HUES6 (cell line): ENCODE data around the gene MACROD2.
A peak's percentile ranks its signal among the peaks of the same experiment; 100 is the strongest.

ENCODE experiments used
- H3K27ac ChIP-seq: 2 replicates; pipeline ENCODE4 v1.7.0; 2013; ENCODE audit warnings: low read depth, mild to moderate bottlenecking, low read length, inconsistent platforms
- H3K27me3 ChIP-seq: 2 replicates; pipeline ENCODE4 v1.6.1; 2013; ENCODE audit warnings: low read length; ENCODE audit not compliant: control insufficient read depth, insufficient read depth
- H3K36me3 ChIP-seq: 2 replicates; pipeline ENCODE4 v1.6.1; 2013; ENCODE audit warnings: low read length; ENCODE audit not compliant: control insufficient read depth, insufficient read depth
- H3K4me1 ChIP-seq: 2 replicates; pipeline ENCODE4 v1.6.1; 2013; ENCODE audit warnings: low read length; ENCODE audit not compliant: control insufficient read depth, insufficient read depth
- H3K4me3 ChIP-seq: 2 replicates; pipeline ENCODE4 v1.5.1; 2013; ENCODE audit warnings: low read depth, low read length
- H3K9ac ChIP-seq: one replicate; pipeline ENCODE4 v1.6.1; 2013; ENCODE audit warnings: mild to moderate bottlenecking, low read length
- H3K9me3 ChIP-seq: 2 replicates; pipeline ENCODE4 v1.6.1; 2013; ENCODE audit warnings: low read depth, low read length; ENCODE audit not compliant: control insufficient read depth, insufficient read depth

The MACROD2 gene

GRCh38 chr20:14055127-14055742 lies 59.9 kb downstream of the MACROD2 start:
- no peak overlapping the region for H3K4me3 ChIP-seq
- no peak overlapping the region for H3K9ac ChIP-seq
- H3K27me3 ChIP-seq = no peaks in the 10 kb centered on the region
- H3K4me1 ChIP-seq = no peaks in the 10 kb centered on the region
- no peaks in the 10 kb centered on the region for H3K36me3 ChIP-seq
- no peaks in the 10 kb centered on the region for H3K9me3 ChIP-seq
- no peak overlapping the region for H3K27ac ChIP-seq

DNA sequence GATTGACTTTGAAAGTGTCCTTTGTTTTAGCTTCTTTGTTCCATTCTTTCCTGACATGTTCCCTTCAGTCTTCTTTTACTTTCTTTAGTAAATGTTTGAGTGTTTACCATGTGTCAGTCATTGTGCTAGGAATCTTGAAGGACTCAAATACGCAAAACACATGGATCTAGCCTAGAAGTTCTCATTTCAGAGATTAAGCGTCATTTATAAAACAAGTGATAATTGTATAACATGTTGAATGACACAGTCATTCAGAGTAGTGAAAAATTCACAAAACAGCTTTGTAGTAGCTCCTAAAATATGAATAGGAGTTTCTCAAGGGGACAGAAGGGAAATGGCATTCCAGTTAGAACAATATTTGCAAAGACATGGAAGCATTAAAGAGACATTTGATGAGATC lies 66.9 kb downstream of the MACROD2 start:
- Histone ChIP-seq H3K4me3 (no peak overlapping the region), H3K4me1 (peaks cover 4% of the 10 kb centered on the region; the same call in 1 of the 2 replicates), H3K36me3 (no peaks in the 10 kb centered on the region), H3K27me3 (no peaks in the 10 kb centered on the region), H3K27ac (0 out of 2 replicates have a peak overlapping the region, but pooled peaks have one; percentile 9), H3K9me3 (no peaks in the 10 kb centered on the region), H3K9ac (no peak overlapping the region)

- Histone ChIP-seq H3K9ac (no peak overlapping the region), H3K9me3 (no peaks in the 10 kb centered on the region), H3K4me1 (peaks cover 4% of the 10 kb centered on the region; the same call in 1 of the 2 replicates), H3K27me3 (no peaks in the 10 kb centered on the region), H3K27ac (no peak overlapping the region), H3K36me3 (no peaks in the 10 kb centered on the region), H3K4me3 (no peak overlapping the region)
Measured at GRCh38 chr20:14062786-14063185, 67.5 kb downstream of the MACROD2 start.

DNA sequence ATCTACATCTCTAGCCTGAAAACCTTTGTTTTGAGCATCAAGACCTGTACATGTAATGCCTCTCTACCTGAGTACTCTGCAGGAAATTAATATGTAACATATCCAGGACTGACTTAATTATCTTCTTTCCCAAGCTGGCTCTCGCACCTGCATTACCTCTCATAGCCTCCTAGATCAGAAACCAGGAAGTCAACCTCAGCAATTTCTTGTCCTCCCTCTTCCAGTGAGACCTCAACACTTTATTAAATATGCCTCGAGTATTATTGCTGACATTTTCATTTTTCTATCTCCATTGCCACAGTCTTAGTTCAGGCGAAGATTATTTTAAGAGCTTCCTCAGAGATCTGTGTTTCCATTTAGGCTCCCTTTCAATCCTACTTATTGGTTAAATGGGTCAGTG lies 69.0 kb downstream of the MACROD2 start:
- H3K27ac ChIP-seq = no peak overlapping the region
- H3K36me3 ChIP-seq = no peaks in the 10 kb centered on the region
- no peak overlapping the region for H3K4me3 ChIP-seq
- H3K9ac ChIP-seq = no peak overlapping the region
- no peaks in the 10 kb centered on the region for H3K27me3 ChIP-seq
- peaks cover 4% of the 10 kb centered on the region; the same call in 1 of the 2 replicates for H3K4me1 ChIP-seq
- no peaks in the 10 kb centered on the region for H3K9me3 ChIP-seq

- Histone ChIP-seq H3K4me3 (no peak overlapping the region), H3K36me3 (no peaks in the 10 kb centered on the region), H3K9ac (no peak overlapping the region), H3K4me1 (peaks cover 4% of the 10 kb centered on the region; the same call in 1 of the 2 replicates), H3K27ac (no peak overlapping the region), H3K9me3 (no peaks in the 10 kb centered on the region), H3K27me3 (no peaks in the 10 kb centered on the region)
Measured at GRCh38 chr20:14064921-14065320, 69.6 kb downstream of the MACROD2 start.

GRCh38 chr20:14065774-14066173 lies 70.5 kb downstream of the MACROD2 start:
- Histone ChIP-seq H3K9me3 (no peaks in the 10 kb centered on the region), H3K9ac (no peak overlapping the region), H3K27me3 (no peaks in the 10 kb centered on the region), H3K27ac (no peak overlapping the region), H3K36me3 (no peaks in the 10 kb centered on the region), H3K4me3 (no peak overlapping the region), H3K4me1 (peaks cover 4% of the 10 kb centered on the region; the same call in 1 of the 2 replicates)

- H3K4me3 ChIP-seq = no peak overlapping the region
- no peaks in the 10 kb centered on the region for H3K36me3 ChIP-seq
- H3K9ac ChIP-seq = no peak overlapping the region
- no peak overlapping the region for H3K27ac ChIP-seq
- H3K9me3 ChIP-seq = no peaks in the 10 kb centered on the region
- H3K4me1 ChIP-seq = no peaks in the 10 kb centered on the region
- no peaks in the 10 kb centered on the region for H3K27me3 ChIP-seq
Measured at GRCh38 chr20:14067603-14068002, 72.3 kb downstream of the MACROD2 start.

- no peaks in the 10 kb centered on the region for H3K27me3 ChIP-seq
- no peak overlapping the region for H3K4me3 ChIP-seq
- no peaks in the 10 kb centered on the region for H3K36me3 ChIP-seq
- no peaks in the 10 kb centered on the region for H3K9me3 ChIP-seq
- H3K4me1 ChIP-seq = no peaks in the 10 kb centered on the region
- H3K9ac ChIP-seq = no peak overlapping the region
- no peak overlapping the region for H3K27ac ChIP-seq
Measured at GRCh38 chr20:14069796-14070195, 74.5 kb downstream of the MACROD2 start.

GRCh38 chr20:14093652-14094051 lies 98.3 kb downstream of the MACROD2 start:
- no peak overlapping the region for H3K27ac ChIP-seq
- no peak overlapping the region for H3K4me3 ChIP-seq

DNA sequence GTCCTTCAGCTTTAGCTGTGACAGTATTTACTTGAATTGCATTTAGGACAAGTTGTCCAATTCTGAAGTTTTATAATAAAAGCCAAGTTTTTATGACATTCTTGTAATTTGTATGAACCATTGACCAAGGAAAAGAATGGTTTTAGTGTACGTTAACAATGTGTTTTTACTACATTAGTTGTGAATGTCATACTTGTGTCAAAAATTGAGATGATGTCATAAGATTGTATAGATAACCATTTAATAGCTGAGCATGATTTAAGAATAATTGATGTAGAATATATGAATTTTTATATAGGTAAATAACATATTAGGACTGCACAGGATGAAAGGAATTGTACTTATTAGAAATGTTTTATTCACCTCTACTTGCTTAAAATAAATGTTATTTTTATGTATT lies 102.9 kb downstream of the MACROD2 start:
- Histone ChIP-seq H3K9me3 (no peaks in the 10 kb centered on the region), H3K4me3 (no peak overlapping the region), H3K27ac (no peak overlapping the region), H3K36me3 (no peaks in the 10 kb centered on the region), H3K4me1 (no peaks in the 10 kb centered on the region), H3K27me3 (no peaks in the 10 kb centered on the region), H3K9ac (no peak overlapping the region)

More at GRCh38 chr20:14093652-14094051, 98.3 kb downstream of the MACROD2 start:
- Histone ChIP-seq H3K27me3 (no peaks in the 10 kb centered on the region), H3K4me1 (no peaks in the 10 kb centered on the region), H3K9me3 (no peaks in the 10 kb centered on the region), H3K9ac (no peak overlapping the region), H3K36me3 (no peaks in the 10 kb centered on the region)

GRCh38 chr20:14113416-14113815 lies 118.1 kb downstream of the MACROD2 start:
- H3K27ac ChIP-seq = no peak overlapping the region
- H3K36me3 ChIP-seq = no peaks in the 10 kb centered on the region
- H3K9me3 ChIP-seq = peaks cover 6% of the 10 kb centered on the region; the same call in 1 of the 2 replicates
- H3K4me3 ChIP-seq = no peak overlapping the region
- H3K27me3 ChIP-seq = no peaks in the 10 kb centered on the region
- H3K9ac ChIP-seq = no peak overlapping the region
- H3K4me1 ChIP-seq = no peaks in the 10 kb centered on the region
